HG03066 (cell line): ENCODE results near the gene CDKN2B-AS1.

ENCODE experiments used
- ATAC-seq: cut with Tn5 transposase; IDR thresholded peaks from one replicate; pipeline ENCODE4 v1.9.1; 2021; ENCODE audit warnings: low read depth; ENCODE audit not compliant: unreplicated experiment

CDKN2B-AS1 gene

DNA sequence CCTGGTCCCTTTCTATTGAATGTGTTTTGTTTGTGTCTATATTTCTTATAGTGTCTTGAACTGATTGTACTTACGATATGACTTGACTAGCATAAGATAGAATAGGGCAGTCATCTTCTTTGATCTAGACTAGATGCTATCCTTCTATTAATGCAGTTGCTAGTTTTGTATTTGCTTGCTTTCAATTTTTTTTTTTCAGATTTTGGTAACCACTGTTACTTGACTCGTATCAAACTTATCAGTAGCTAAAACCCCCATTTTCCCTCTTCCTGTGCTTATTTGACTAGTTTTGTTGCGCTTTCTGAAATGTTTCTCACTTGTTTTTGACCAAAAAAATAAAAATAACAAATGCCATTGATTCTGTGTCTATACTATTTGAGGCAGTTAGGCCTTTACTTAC lies 83.5 kb downstream of the CDKN2B-AS1 start:
- ATAC-seq, result no peak

GRCh38 chr9:22079873-22080341 lies 85.3 kb downstream of the CDKN2B-AS1 start:
- peak; percentile 58 for ATAC-seq

DNA sequence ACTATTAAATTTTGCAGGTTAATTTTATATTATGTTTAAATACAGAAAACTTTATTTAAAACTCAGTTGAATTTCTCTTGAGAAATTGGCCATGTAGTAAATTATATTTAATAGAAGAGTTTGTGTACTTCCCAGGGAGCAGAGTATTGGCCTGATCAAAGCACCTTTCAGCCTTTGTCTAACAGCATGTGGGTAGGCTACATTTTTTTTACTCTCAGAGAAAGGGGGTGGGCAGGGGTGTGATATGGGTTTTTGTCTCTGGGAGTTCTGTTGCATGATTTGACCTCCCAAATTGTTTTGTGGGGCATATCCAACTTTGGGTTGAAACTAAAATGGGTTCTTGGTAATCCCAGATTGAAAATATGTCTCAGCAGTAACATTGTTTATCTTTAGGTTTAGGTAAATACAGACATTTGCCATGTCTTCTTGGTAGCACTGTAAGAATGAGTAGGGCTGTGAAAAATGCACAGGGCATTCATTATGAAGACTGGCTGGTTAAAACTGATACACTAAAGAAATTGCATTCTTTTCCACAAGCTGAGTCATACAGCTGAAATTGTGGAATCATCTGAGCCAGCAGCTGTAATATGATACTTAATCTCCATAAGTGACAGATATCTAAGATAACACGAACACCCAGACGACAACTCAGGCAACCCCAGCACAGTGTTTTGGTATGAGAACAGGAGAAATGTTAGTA lies 89.9 kb downstream of the CDKN2B-AS1 start:
- no peak for ATAC-seq

GRCh38 chr9:22088053-22088716 lies 93.6 kb downstream of the CDKN2B-AS1 start:
- ATAC-seq, result no peak

DNA sequence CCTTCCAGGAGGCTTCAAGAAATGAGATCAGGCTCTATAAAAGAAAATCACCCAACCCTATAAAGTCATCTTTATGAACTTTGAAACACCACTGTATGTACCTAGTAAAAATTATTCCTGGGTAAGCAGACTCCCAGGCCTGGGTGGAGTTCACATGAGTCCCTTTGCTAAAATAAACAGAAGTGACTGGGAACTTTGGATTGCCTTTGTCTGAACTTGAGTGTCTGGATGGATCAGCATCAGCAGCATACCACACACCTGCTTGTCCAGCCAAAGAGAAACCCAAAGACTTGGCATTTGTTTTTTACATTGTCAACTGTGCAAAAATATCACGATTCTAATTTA lies 94.1 kb downstream of the CDKN2B-AS1 start:
- ATAC-seq, result no peak

- ATAC-seq, result no peak
Measured at GRCh38 chr9:22097707-22098106, 103.1 kb downstream of the CDKN2B-AS1 start.

DNA sequence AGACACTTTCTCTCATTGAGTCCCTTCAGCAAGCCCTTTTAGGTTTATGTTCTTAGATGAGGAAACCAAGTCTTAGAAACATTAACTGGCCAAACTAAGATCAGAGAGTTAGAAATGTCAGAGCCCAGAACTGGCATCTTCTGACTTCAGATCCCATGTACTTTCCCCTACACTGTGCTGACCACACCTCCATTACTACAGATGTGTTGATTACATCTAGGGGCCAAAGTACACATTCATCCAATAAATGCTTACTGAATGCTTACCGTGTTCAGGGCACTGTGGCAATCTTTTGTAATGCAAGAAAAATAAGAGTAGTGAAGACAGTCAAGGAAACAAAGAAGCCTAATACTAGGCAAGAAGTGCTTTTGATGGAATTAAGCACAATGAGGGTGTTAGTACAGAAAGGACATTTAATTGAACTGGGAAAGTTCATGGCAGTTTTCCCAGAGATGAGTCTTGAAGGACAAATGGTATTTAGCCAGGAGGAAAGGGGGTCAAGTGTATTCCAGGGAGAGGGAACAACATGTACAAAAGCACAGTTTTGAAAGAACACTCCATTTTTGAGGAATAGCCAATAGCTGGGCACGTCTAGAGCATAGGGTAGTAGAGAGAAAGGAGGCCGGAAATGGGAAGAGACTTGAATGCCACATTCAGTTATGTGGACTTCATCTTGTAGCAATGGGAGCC lies 104.2 kb downstream of the CDKN2B-AS1 start:
- ATAC-seq, result no peak

GRCh38 chr9:22100626-22101025 lies 106.0 kb downstream of the CDKN2B-AS1 start:
- no peak for ATAC-seq

- ATAC-seq, result no peak
Measured at GRCh38 chr9:22102146-22103053, 107.8 kb downstream of the CDKN2B-AS1 start.

DNA sequence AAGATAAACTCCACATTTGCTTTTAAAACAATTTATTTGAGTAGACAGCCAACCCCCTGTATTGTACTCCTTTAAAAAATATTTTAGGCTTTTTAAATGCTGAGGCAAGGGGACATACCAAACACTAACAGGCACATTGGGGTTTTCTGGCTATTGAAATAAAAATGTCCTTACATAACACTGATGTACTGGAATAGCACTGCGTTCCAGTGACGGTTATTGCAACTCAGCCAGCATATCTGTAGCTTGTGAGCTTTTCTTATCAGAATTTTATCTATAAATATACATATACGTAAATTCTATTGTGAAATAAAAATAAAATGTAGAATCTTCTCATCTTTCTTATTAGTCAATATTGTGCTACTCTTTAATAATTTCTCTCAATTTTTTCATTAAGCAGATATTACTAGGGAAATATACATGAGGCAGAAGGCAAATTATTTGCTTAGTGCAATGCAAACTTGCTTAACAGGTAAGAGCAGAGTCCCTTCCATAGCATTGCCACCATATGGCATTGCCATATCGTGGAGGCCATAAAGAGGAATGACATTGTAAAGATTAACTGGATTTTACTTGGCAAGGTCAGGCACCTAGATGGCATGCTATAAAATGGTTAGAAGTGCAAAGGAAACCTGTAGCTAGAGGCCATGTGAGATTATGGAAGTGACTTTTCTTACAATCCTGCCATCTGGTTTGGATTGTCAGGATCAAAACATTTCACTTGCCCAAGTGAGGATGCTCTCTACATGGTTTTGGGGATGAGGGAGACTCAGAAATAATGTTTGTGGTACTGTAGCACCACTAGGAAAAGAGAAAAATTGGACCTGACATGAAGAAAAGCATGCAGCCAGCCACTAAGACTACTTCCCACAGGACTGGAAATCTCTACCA lies 109.3 kb downstream of the CDKN2B-AS1 start:
- no peak for ATAC-seq

DNA sequence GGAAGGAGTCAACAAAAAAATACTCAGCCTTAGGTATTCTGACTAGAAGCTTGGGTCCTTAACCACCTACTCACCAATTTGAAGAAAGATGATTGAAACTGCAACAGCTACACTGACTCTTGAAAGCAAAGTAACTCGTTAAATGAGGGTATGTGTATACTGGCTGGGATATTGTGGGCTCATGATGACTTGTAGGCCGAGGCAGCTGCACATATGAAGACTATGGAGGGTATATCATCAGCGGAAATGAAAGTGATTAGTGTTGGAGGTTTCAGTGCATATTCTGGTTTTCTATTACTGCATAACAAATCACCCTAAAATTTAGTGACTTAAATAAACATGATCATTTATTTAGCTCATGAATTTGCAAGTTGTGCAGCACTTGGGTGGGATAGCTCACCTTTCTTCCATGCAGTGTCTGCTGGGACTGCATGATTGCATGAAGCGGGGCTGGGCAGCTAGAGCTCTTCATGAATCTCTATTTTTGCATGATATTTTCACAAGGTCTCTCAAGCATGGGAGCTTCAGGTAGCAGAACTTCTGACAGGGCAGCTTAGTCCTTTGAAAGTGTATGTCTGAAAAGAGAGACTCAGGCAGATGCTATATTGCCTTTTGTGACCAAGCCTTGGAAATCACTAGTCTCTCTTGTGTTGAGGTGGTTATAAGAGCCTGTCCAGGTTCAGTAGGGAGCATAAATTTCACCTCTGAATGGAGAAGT lies 110.6 kb downstream of the CDKN2B-AS1 start:
- peak; percentile 99 for ATAC-seq

GRCh38 chr9:22107202-22108045 lies 112.8 kb downstream of the CDKN2B-AS1 start:
- ATAC-seq, result no peak

DNA sequence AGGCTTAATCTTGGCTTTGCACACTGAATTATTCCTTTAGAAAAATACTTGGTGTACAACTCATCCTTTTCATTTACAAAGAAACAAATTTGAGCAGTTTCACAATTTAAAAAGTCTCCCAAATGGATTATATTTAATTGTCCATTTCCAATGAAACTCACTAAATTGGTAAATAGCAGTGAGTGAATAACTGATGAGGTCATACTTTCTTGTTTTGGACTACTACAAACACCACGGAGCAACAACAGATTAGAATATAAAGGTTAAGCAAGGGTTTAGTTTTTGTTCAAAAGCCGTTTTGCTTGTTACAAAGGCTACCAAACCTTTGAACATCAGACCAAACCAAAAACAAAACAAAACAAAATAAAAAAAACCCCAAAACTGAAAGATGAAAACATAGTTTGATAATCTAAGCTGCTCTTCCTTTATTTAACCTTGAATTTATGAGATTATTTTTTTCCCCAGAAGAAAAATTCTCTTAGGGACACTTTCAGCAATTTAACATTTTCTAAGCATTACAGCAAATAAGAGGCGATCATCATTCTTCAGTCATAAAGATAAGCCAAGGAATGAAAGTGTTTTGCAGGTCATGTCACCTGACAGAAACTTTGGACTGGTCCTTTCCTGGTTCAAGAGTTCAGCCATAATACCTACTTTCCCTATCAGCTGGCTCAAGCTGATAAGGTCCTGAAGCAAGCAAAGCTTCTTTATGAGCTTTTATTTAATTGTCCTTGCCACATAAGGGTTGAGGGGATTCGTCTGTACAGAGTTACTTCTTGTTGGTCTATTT lies 114.2 kb downstream of the CDKN2B-AS1 start:
- ATAC-seq, result no peak

GRCh38 chr9:22111176-22111953 lies 116.8 kb downstream of the CDKN2B-AS1 start:
- no peak for ATAC-seq

DNA sequence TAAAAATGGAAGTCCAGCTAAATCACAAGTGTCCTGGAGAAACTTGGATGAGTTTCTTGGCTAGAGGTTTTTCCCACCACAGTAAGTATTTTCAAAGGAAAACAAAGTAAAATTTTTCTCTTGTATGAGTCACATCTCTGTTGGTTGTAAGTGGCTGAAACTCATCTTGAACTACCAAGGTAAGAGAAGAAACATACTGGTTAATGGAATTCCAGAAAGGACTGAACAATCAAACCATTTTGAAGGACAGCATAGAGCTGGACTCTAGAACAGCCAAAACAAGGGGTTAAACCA lies 117.3 kb downstream of the CDKN2B-AS1 start:
- no peak for ATAC-seq

DNA sequence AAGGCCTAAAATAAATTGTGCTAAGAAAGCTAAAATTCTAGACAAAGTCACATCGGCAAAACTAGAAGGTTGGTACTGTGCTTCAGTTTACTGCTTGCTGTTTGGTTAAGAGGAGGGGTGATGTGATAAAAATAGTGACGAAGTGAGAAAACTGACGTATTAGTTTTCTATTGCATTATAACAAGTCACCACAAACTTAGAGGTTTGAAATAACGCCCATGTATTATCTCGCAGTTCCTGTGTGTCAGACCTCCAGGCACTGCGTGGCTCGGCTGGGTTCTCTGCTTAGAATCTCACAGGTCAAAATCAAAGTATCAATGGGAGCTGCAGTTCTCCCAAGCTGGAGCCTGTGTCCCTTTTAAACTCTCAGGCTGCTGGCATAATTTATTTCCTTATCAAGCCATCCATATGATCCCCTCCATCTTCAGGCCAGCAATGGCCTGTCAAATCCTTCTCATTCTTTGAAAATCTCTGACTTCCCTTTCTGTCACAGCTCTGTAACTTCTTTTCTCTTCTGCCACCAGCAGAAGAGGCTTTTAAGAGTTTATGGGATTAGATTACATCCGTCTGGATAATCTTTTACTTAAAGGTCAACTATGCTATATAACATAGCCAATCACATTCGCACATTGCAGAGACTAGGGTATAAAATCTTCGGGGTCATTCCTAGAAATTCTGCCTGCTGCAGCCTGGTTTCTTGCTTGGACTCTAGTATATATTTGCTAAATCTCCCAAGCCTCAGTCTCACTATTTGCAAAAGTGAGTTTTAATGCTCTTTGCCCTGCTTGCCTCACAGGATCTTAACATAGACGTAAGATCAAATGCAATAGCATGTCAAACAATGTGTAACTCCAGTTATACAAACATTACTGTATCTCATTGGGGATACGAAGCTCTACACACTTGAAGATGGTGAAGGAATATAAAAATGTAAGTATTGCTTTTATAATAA lies 118.6 kb downstream of the CDKN2B-AS1 start:
- no peak for ATAC-seq
